NCI-H1092 treated with DMSO at 0.1 percent for 48 hours (cell line): ENCODE measurements around the gene SLC7A10.
"Not testable (repeated sequence)": the region's sequence is repeated elsewhere in the genome, so short reads cannot be mapped to it uniquely, and the experiment has no call there.

Experiments used
- DNase-seq: peaks from one replicate; lab custom pipeline; 2025; lab: John Stamatoyannopoulos, UW

Gene SLC7A10

GRCh38 chr19:33201886-33202545 lies 23.6 kb downstream of the SLC7A10 start:
- no peak for DNase-seq

GRCh38 chr19:33201473-33201872 lies 24.2 kb downstream of the SLC7A10 start:
- no peak for DNase-seq

GRCh38 chr19:33199441-33200265 lies 26.0 kb downstream of the SLC7A10 start:
- no peak for DNase-seq

GRCh38 chr19:33198169-33198568 lies 27.5 kb downstream of the SLC7A10 start:
- DNase-seq = no peak

GRCh38 chr19:33197591-33198000 lies 28.1 kb downstream of the SLC7A10 start:
- no peak for DNase-seq

- DNase-seq = no peak
Observed at GRCh38 chr19:33196446-33197193, 29.0 kb downstream of the SLC7A10 start.

- no peak for DNase-seq
Observed at GRCh38 chr19:33195645-33196347, 29.9 kb downstream of the SLC7A10 start.

- DNase-seq = no peak
Observed at GRCh38 chr19:33194886-33195644, 30.6 kb downstream of the SLC7A10 start.

- DNase-seq = no peak
Observed at GRCh38 chr19:33194532-33194885, 31.1 kb downstream of the SLC7A10 start.

GRCh38 chr19:33193865-33194362 lies 31.7 kb downstream of the SLC7A10 start, which contains the start of gene LRP3:
TSS of gene LRP3 (plus strand) at chr19:33194330. CDS start at chr19:33194786, 456 bp downstream.
- peak; percentile 27 for DNase-seq

GRCh38 chr19:33193269-33193864 lies 32.3 kb downstream of the SLC7A10 start:
- no peak for DNase-seq

- no peak for DNase-seq
Observed at GRCh38 chr19:33192010-33192409, 33.6 kb downstream of the SLC7A10 start.

GRCh38 chr19:33191501-33191900 lies 34.1 kb downstream of the SLC7A10 start:
- no peak for DNase-seq

- not testable (repeated sequence) for DNase-seq
Observed at GRCh38 chr19:33191092-33191491, 34.6 kb downstream of the SLC7A10 start.

GRCh38 chr19:33189453-33189852 lies 36.2 kb downstream of the SLC7A10 start:
- no peak for DNase-seq

- DNase-seq = no peak
Observed at GRCh38 chr19:33187183-33187540, 38.5 kb downstream of the SLC7A10 start.

- DNase-seq = no peak
Observed at GRCh38 chr19:33186431-33187182, 39.0 kb downstream of the SLC7A10 start.

- DNase-seq = no peak
Observed at GRCh38 chr19:33177417-33177979, 48.2 kb downstream of the SLC7A10 start.

- peak; percentile 97 for DNase-seq
Observed at GRCh38 chr19:33176670-33177416, 48.8 kb downstream of the SLC7A10 start.
